GM13976 (cell line): ENCODE results near the gene PRKAR2B.
"Not testable (repeated sequence)": the region's sequence is repeated elsewhere in the genome, so short reads cannot be mapped to it uniquely, and the experiment has no call there.

Experiments used
- DNase-seq: peaks from one replicate; pipeline ENCODE4 v3.0.0; 2012; ENCODE audit warnings: low spot score
- CTCF ChIP-seq: IDR thresholded peaks from 2 replicates; pipeline ENCODE4 v1.5.1; 2012; ENCODE audit warnings: borderline replicate concordance, mild to moderate bottlenecking; ENCODE audit not compliant: insufficient read depth; ENCODE audit errors: extremely low read depth, missing control alignments, control extremely low read depth
- in situ Hi-C: fragments of 300-500 bp; cut with MboI; formaldehyde crosslinking; loops from one replicate; pipeline ENCODE4 v1.12.0; 2022; ENCODE audit warnings: low sequenced_read_pairs, mixed read lengths, inconsistent platforms; ENCODE audit not compliant: unreplicated experiment

Gene PRKAR2B

DNA sequence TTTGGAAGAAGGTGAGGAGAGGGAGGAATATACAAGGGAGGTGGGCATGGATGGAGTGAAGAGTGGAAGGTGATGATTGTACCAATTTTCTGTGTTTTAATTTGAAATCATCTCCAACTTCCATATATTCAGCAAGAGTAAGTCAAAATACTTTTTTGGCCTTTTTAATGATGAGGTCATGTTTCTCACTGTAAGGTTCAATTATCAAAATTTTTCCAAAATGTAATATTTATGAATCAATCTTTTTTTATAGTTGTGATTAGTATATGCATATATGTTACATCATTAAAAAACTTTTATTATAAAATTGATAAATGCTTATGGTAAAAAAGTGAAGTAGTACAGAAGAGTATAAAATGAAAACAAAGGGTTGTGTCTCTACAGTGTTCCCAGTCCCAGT, 40.7 kb downstream of the PRKAR2B start:
- TF ChIP-seq CTCF, result no peak
- in situ Hi-C loops, result no loop called here
- DNase-seq, result no peak

GRCh38 chr7:107089627-107090026, 45.1 kb downstream of the PRKAR2B start:
- DNase-seq, result no peak
- no peak for TF ChIP-seq CTCF
- in situ Hi-C loops, result no loop called here

DNA sequence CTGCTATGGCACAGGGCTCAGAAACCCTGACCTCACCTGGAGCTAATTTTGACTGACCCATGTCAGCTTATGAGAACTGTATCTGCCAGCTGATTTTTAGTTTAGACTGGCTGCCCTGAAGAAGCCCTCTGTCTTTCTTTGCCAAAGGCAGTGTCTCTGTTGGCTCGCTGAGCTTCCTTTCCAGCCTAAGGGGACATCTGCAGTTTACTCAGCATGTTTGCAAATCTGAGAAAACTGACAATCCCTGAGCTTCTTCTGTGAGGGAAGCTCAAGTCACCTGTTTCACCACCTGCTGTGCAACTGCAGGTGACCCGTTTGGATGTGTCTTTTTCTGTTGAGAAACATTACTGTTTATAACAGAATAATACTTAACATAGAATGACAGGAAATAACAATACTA, 46.0 kb downstream of the PRKAR2B start:
- in situ Hi-C loops, result no loop called here
- TF ChIP-seq CTCF, result no peak
- DNase-seq, result no peak

GRCh38 chr7:107091306-107091705, 46.8 kb downstream of the PRKAR2B start:
- in situ Hi-C loops, result no loop called here
- TF ChIP-seq CTCF, result no peak
- DNase-seq, result no peak

GRCh38 chr7:107093671-107094070, 49.2 kb downstream of the PRKAR2B start:
- in situ Hi-C loops, DNase-seq: not testable (repeated sequence)

GRCh38 chr7:107099154-107099553, 54.6 kb downstream of the PRKAR2B start:
- DNase-seq, in situ Hi-C loops: not testable (repeated sequence)

GRCh38 chr7:107100824-107101223, 56.3 kb downstream of the PRKAR2B start:
- no peak for DNase-seq
- TF ChIP-seq CTCF, result no peak
- in situ Hi-C loops, result no loop called here

DNA sequence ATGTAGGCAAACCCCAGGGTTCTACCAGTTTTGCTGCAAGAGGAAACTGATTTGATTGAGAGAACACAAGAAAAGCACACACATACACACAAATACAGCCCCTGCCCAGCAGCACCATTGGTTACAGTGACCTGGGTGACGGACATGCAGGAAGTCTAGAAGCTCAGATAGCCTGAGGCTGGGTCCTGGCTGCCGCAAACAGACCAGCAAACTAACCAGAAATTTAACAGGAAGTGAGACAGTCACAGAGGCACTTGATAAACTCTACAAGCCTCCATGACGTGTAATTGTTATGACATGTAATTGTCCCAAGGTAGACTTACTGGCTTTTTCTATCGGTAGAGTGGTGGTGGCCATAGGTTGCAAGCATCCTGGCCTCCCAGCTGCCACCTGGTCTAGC, 58.9 kb downstream of the PRKAR2B start:
- TF ChIP-seq CTCF, result no peak
- no peak for DNase-seq
- in situ Hi-C loops, result no loop called here
